Measurements from ENCODE around the gene ZNF383. TPM values are rescaled to one million over a fixed set of nuclear protein-coding genes. Genes with fewer than 3 reads are reported as not detected.
A peak's percentile ranks its signal among the peaks of the same experiment; 100 is the strongest.
"Not testable (repeated sequence)": the region's sequence is repeated elsewhere in the genome, so short reads cannot be mapped to it uniquely, and the experiment has no call there.

ZNF383 gene
- total RNA-seq, 1 experiment from 2014 or later, result 6.6 TPM

DNA sequence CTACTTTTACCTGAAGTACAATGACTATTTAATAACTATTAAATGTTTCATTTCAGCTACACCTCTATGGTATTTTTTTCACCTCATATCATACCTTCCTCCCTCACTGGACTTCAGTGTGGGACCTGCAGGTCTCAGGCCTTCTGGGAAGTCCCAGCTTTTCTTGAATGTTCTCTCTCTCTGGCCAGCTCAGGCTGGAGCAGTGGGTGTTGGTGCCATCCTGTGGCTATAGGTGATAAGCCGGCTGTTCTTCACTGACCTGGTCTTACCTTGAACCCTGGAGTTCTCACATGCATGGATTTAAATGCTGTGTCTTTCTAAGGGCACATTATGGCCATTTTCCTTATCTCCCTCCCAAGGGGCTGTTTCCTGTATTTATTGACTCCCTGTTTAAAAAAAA is 45.0 kb downstream of the ZNF383 start:
- H3K9me2 ChIP-seq (ENCODE audit: insufficient read depth); H3K9me3 ChIP-seq (ENCODE audit: control insufficient read depth in 1 of 2, insufficient read depth in 1 of 2, low read depth in 1 of 2, low read length in 2 of 2); H2AFZ ChIP-seq (ENCODE audit: low read depth, low read length, poor library complexity, severe bottlenecking); H3K9ac ChIP-seq (ENCODE audit: low read length); CTCF ChIA-PET; DNase-seq (ENCODE audit: low read depth, low spot score); H4K20me1 ChIP-seq (ENCODE audit: insufficient read depth); H3K36me3 ChIP-seq (ENCODE audit: control insufficient read depth in 1 of 2, insufficient read depth in 2 of 2, low read length in 2 of 2); intact Hi-C loops (cut with micrococcal nuclease); H3K4me3 ChIP-seq (replicated peaks in 1 of 2; ENCODE audit: low read depth in 1 of 2, low read length in 2 of 2); BruUV-seq (replicated peaks); H3K4me2 ChIP-seq (ENCODE audit: low read length); H3K27ac ChIP-seq (ENCODE audit: low read depth, low read length); H3K27me3 ChIP-seq (ENCODE audit: insufficient read depth, low read length); H3K79me2 ChIP-seq (ENCODE audit: insufficient read depth, low read length); POLR2A ChIA-PET; RAD21 ChIA-PET (ENCODE audit: low non-redundant PET in 1 of 2, low total read pairs in 2 of 2, uncharacterized antibody in 2 of 2, unreplicated experiment in 2 of 2); ATAC-seq; H3K4me1 ChIP-seq (ENCODE audit: control insufficient read depth in 1 of 2, insufficient read depth in 2 of 2, low read length in 2 of 2): not testable (repeated sequence)
- TF ChIP-seq RAD21 (IDR thresholded peaks at IDR 0.05; ENCODE audit: low read depth), result 0 out of 2 replicates have a peak, but pooled peaks have one; percentile 12

DNA sequence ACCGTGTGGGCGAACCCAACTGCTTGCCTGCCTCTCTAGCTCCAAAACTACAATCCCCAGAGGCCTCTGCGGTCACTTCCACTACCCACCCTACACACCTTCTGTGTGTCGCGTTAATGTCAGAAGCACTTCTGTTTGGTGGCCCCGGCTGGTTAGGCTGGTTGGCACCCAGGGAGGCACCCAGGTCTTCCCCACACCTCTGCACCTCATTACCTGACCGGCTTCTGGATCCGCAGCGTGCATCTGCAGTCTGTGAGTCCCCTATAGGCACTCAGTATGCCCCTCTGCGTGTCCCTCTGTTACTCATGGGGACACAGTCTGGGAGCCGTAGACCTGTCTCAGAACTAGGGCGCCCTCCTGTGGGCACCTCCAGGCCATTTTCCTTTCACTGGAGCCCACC is 49.0 kb downstream of the ZNF383 start:
- H3K27me3 ChIP-seq (ENCODE audit: insufficient read depth, low read length); H2AFZ ChIP-seq (ENCODE audit: low read depth, low read length, poor library complexity, severe bottlenecking); intact Hi-C loops (cut with micrococcal nuclease); POLR2A ChIA-PET; H3K9ac ChIP-seq (ENCODE audit: low read length); H3K4me2 ChIP-seq (ENCODE audit: low read length); BruUV-seq (replicated peaks); H3K9me2 ChIP-seq (ENCODE audit: insufficient read depth); H3K79me2 ChIP-seq (ENCODE audit: insufficient read depth, low read length); DNase-seq (ENCODE audit: low read depth, low spot score); H4K20me1 ChIP-seq (ENCODE audit: insufficient read depth); H3K4me1 ChIP-seq (ENCODE audit: control insufficient read depth in 1 of 2, insufficient read depth in 2 of 2, low read length in 2 of 2); ATAC-seq; CTCF ChIA-PET; H3K9me3 ChIP-seq (ENCODE audit: control insufficient read depth in 1 of 2, insufficient read depth in 1 of 2, low read depth in 1 of 2, low read length in 2 of 2); RAD21 ChIA-PET (ENCODE audit: low non-redundant PET in 1 of 2, low total read pairs in 2 of 2, uncharacterized antibody in 2 of 2, unreplicated experiment in 2 of 2); H3K27ac ChIP-seq (ENCODE audit: low read depth, low read length); H3K4me3 ChIP-seq (replicated peaks in 1 of 2; ENCODE audit: low read depth in 1 of 2, low read length in 2 of 2); H3K36me3 ChIP-seq (ENCODE audit: control insufficient read depth in 1 of 2, insufficient read depth in 2 of 2, low read length in 2 of 2): not testable (repeated sequence)

DNA sequence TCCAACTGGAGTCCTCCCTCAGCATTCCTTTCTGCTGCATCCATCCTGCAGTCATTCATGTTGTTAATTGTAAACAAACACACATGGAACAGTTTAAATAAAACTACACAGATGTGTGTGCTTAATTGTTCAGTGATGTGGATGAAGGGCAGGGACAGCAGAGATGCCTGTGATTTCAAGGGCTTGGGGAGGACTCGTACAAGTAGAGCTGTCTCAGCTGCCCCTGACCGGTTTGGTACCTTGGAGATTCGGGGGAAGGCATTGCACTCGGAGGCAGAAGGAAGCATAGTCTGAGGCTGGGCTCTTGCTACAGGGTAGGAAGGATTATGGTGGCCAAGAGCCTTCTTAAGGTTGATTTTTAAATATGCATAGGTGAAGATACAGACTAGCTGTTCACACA is 49.7 kb downstream of the ZNF383 start:
- H3K4me2 ChIP-seq (ENCODE audit: low read length); intact Hi-C loops (cut with micrococcal nuclease); H3K27ac ChIP-seq (ENCODE audit: low read depth, low read length); H2AFZ ChIP-seq (ENCODE audit: low read depth, low read length, poor library complexity, severe bottlenecking); POLR2A ChIA-PET; DNase-seq (ENCODE audit: low read depth, low spot score); H3K9ac ChIP-seq (ENCODE audit: low read length); H3K36me3 ChIP-seq (ENCODE audit: control insufficient read depth in 1 of 2, insufficient read depth in 2 of 2, low read length in 2 of 2); CTCF ChIA-PET; H3K4me3 ChIP-seq (replicated peaks in 1 of 2; ENCODE audit: low read depth in 1 of 2, low read length in 2 of 2); H3K9me3 ChIP-seq (ENCODE audit: control insufficient read depth in 1 of 2, insufficient read depth in 1 of 2, low read depth in 1 of 2, low read length in 2 of 2); H3K79me2 ChIP-seq (ENCODE audit: insufficient read depth, low read length); H3K4me1 ChIP-seq (ENCODE audit: control insufficient read depth in 1 of 2, insufficient read depth in 2 of 2, low read length in 2 of 2); BruUV-seq (replicated peaks); ATAC-seq; H3K9me2 ChIP-seq (ENCODE audit: insufficient read depth); RAD21 ChIA-PET (ENCODE audit: low non-redundant PET in 1 of 2, low total read pairs in 2 of 2, uncharacterized antibody in 2 of 2, unreplicated experiment in 2 of 2); H3K27me3 ChIP-seq (ENCODE audit: insufficient read depth, low read length); H4K20me1 ChIP-seq (ENCODE audit: insufficient read depth): not testable (repeated sequence)

DNA sequence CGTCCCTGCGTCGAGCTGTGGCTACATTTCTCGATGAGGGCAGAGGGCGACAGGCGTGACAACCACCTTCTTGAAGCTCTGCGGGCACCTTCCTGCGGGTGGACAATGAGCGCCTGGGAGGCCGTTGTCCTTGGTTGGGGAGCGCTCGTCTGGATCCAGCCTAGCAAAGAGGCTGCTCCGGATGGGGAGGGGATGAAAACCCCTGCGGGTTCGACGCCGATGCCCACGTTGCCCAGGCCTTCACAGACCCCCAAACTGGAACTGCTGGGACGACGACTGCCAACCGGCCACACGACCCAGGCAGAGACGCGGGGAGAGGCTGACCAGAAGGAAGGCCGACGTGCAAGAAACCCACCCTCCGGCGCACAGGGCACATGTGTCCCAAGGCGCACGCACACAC is 62.6 kb downstream of the ZNF383 start:
- H3K9ac ChIP-seq (ENCODE audit: low read length); H2AFZ ChIP-seq (ENCODE audit: low read depth, low read length, poor library complexity, severe bottlenecking); H3K27ac ChIP-seq (ENCODE audit: low read depth, low read length); POLR2A ChIA-PET; H3K9me3 ChIP-seq (ENCODE audit: control insufficient read depth in 1 of 2, insufficient read depth in 1 of 2, low read depth in 1 of 2, low read length in 2 of 2); H4K20me1 ChIP-seq (ENCODE audit: insufficient read depth); H3K4me3 ChIP-seq (replicated peaks in 1 of 2; ENCODE audit: low read depth in 1 of 2, low read length in 2 of 2); H3K9me2 ChIP-seq (ENCODE audit: insufficient read depth); H3K79me2 ChIP-seq (ENCODE audit: insufficient read depth, low read length); H3K4me1 ChIP-seq (ENCODE audit: control insufficient read depth in 1 of 2, insufficient read depth in 2 of 2, low read length in 2 of 2); H3K27me3 ChIP-seq (ENCODE audit: insufficient read depth, low read length); CTCF ChIA-PET; BruUV-seq (replicated peaks); H3K4me2 ChIP-seq (ENCODE audit: low read length); ATAC-seq; H3K36me3 ChIP-seq (ENCODE audit: control insufficient read depth in 1 of 2, insufficient read depth in 2 of 2, low read length in 2 of 2); DNase-seq (ENCODE audit: low read depth, low spot score); intact Hi-C loops (cut with micrococcal nuclease); RAD21 ChIA-PET (ENCODE audit: low non-redundant PET in 1 of 2, low total read pairs in 2 of 2, uncharacterized antibody in 2 of 2, unreplicated experiment in 2 of 2): not testable (repeated sequence)

DNA sequence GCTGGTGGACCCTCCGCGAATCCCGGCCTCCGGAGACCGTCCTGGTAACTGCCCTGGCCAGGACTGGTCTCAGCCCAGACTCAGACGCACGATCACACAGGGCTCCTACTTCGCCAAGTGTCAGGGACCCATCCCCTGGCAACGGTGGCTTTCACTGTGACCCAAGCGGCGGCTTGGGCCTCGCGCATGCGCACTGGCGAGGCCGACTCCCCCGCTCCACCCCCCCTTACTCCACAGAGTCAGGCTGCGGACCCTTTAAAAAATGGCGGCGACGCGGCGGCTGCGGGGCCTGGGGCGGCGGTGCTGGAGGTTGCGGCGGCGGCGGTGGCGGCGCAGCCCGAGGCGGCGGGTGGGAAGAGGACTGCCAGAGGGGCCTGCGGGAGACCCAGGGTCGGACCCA is 66.0 kb downstream of the ZNF383 start:
- BruUV-seq (replicated peaks); H3K9me2 ChIP-seq (ENCODE audit: insufficient read depth); H3K4me1 ChIP-seq (ENCODE audit: control insufficient read depth in 1 of 2, insufficient read depth in 2 of 2, low read length in 2 of 2); H3K9me3 ChIP-seq (ENCODE audit: control insufficient read depth in 1 of 2, insufficient read depth in 1 of 2, low read depth in 1 of 2, low read length in 2 of 2); H3K4me2 ChIP-seq (ENCODE audit: low read length); H3K36me3 ChIP-seq (ENCODE audit: control insufficient read depth in 1 of 2, insufficient read depth in 2 of 2, low read length in 2 of 2); H3K79me2 ChIP-seq (ENCODE audit: insufficient read depth, low read length); H3K4me3 ChIP-seq (replicated peaks in 1 of 2; ENCODE audit: low read depth in 1 of 2, low read length in 2 of 2); POLR2A ChIA-PET; H4K20me1 ChIP-seq (ENCODE audit: insufficient read depth); H3K27me3 ChIP-seq (ENCODE audit: insufficient read depth, low read length); H3K9ac ChIP-seq (ENCODE audit: low read length); ATAC-seq; DNase-seq (ENCODE audit: low read depth, low spot score); RAD21 ChIA-PET (ENCODE audit: low non-redundant PET in 1 of 2, low total read pairs in 2 of 2, uncharacterized antibody in 2 of 2, unreplicated experiment in 2 of 2); H3K27ac ChIP-seq (ENCODE audit: low read depth, low read length); CTCF ChIA-PET; intact Hi-C loops (cut with micrococcal nuclease); H2AFZ ChIP-seq (ENCODE audit: low read depth, low read length, poor library complexity, severe bottlenecking): not testable (repeated sequence)

All from HCT116 (cell line).